HG03439 (cell line): Measurements from ENCODE around the gene SCN3A.

ENCODE experiments used
- ATAC-seq: cut with Tn5 transposase; IDR thresholded peaks from one replicate; pipeline ENCODE4 v1.9.1; 2021; ENCODE audit warnings: mild to moderate bottlenecking, moderate library complexity; ENCODE audit not compliant: unreplicated experiment

Gene SCN3A

GRCh38 chr2:165058476-165059265, 145.2 kb downstream of the SCN3A start:
- no peak for ATAC-seq

- ATAC-seq = no peak
Measured at GRCh38 chr2:165057931-165058330, 145.9 kb downstream of the SCN3A start.

GRCh38 chr2:165057308-165057707, 146.5 kb downstream of the SCN3A start:
- no peak for ATAC-seq

- no peak for ATAC-seq
Measured at GRCh38 chr2:165056564-165056963, 147.3 kb downstream of the SCN3A start.

- ATAC-seq = no peak
Measured at GRCh38 chr2:165055082-165055851, 148.6 kb downstream of the SCN3A start.

GRCh38 chr2:165054652-165055051, 149.2 kb downstream of the SCN3A start:
- ATAC-seq = no peak

- no peak for ATAC-seq
Measured at GRCh38 chr2:165044505-165045303, 159.1 kb downstream of the SCN3A start.
